HUES64 (cell line): Measurements from ENCODE around the gene MYO10.
"Not testable (repeated sequence)": the region's sequence is repeated elsewhere in the genome, so short reads cannot be mapped to it uniquely, and the experiment has no call there.

Experiments
- H3K27ac ChIP-seq: 2 replicates; pipeline ENCODE4 v1.7.0; 2013; ENCODE audit warnings: low read depth, low read length, inconsistent platforms
- H3K27me3 ChIP-seq: 2 replicates; pipeline ENCODE4 v1.6.1; 2013; ENCODE audit warnings: mild to moderate bottlenecking, low read length; ENCODE audit not compliant: insufficient read depth
- H3K36me3 ChIP-seq: 2 replicates; pipeline ENCODE4 v1.6.1; 2013; ENCODE audit warnings: mild to moderate bottlenecking, low read length; ENCODE audit not compliant: insufficient read depth
- H3K4me1 ChIP-seq: 2 replicates; pipeline ENCODE4 v1.6.1; 2013; ENCODE audit warnings: mild to moderate bottlenecking, low read length, moderate library complexity; ENCODE audit not compliant: insufficient read depth
- H3K4me3 ChIP-seq: 2 replicates; pipeline ENCODE4 v1.5.1; 2013; ENCODE audit warnings: mild to moderate bottlenecking, low read length, moderate library complexity
- H3K9ac ChIP-seq: 2 replicates; pipeline ENCODE4 v1.6.1; 2013; ENCODE audit warnings: mild to moderate bottlenecking, low read depth, low read length
- H3K9me3 ChIP-seq: 2 replicates; pipeline ENCODE4 v1.6.1; 2013; ENCODE audit warnings: low read depth, low read length; ENCODE audit not compliant: insufficient read depth
- WGBS: fragments of 150-250, 120-280 bp; methylation state at CpG from one replicate; pipeline ENCODE4 v1.1.7; 2013; ENCODE audit warnings: missing lambda C conversion rate; 5-methylcytosine and 5-hydroxymethylcytosine counted together

The MYO10 gene

GRCh38 chr5:16664368-16664767 is 271.7 kb downstream of the MYO10 start:
- Histone ChIP-seq H3K4me1 (no peaks in the 10 kb centered on the region), H3K9ac (no peak overlapping the region), H3K9me3 (no peaks in the 10 kb centered on the region), H3K4me3 (no peak overlapping the region), H3K36me3 (peaks cover 56% of the 10 kb centered on the region), H3K27ac (no peak overlapping the region), H3K27me3 (no peaks in the 10 kb centered on the region)
- 95% methylated on average over 5 of the region's 5 CpGs for WGBS

- no peak overlapping the region for H3K27ac ChIP-seq
- no peak overlapping the region for H3K4me3 ChIP-seq
- no peaks in the 10 kb centered on the region for H3K27me3 ChIP-seq
- no peaks in the 10 kb centered on the region for H3K4me1 ChIP-seq
- no peaks in the 10 kb centered on the region for H3K9me3 ChIP-seq
- H3K36me3 ChIP-seq: peaks cover 51% of the 10 kb centered on the region
- 90% methylated on average over 4 of the region's 4 CpGs for WGBS
- no peak overlapping the region for H3K9ac ChIP-seq
Observed at GRCh38 chr5:16663840-16664239, 272.2 kb downstream of the MYO10 start.

- Histone ChIP-seq H3K27me3 (no peaks in the 10 kb centered on the region), H3K9ac (no peak overlapping the region), H3K4me3 (no peak overlapping the region), H3K36me3 (peaks cover 30% of the 10 kb centered on the region), H3K9me3 (no peaks in the 10 kb centered on the region), H3K4me1 (no peaks in the 10 kb centered on the region), H3K27ac (no peak overlapping the region)
- 100% methylated on average over 2 of the region's 2 CpGs for WGBS
Observed at GRCh38 chr5:16661713-16662112, 274.4 kb downstream of the MYO10 start.

- H3K36me3 ChIP-seq: peaks cover 23% of the 10 kb centered on the region
- no peak overlapping the region for H3K9ac ChIP-seq
- H3K9me3 ChIP-seq: no peaks in the 10 kb centered on the region
- H3K4me1 ChIP-seq: no peaks in the 10 kb centered on the region
- H3K27ac ChIP-seq: no peak overlapping the region
- no peaks in the 10 kb centered on the region for H3K27me3 ChIP-seq
- WGBS: 75% methylated on average over 5 of the region's 5 CpGs
- no peak overlapping the region for H3K4me3 ChIP-seq
Observed at GRCh38 chr5:16660982-16661381, 275.1 kb downstream of the MYO10 start.

- WGBS: 78% methylated on average over 1 of the region's 1 CpG
Observed at GRCh38 chr5:16659536-16659935, 276.6 kb downstream of the MYO10 start.

GRCh38 chr5:16656561-16657191 is 279.4 kb downstream of the MYO10 start:
- H3K9me3 ChIP-seq: no peaks in the 10 kb centered on the region
- H3K36me3 ChIP-seq: no peaks in the 10 kb centered on the region
- H3K4me3 ChIP-seq: no peak overlapping the region
- no peak overlapping the region for H3K9ac ChIP-seq
- WGBS: 85% methylated on average over 2 of the region's 2 CpGs
- no peaks in the 10 kb centered on the region for H3K4me1 ChIP-seq
- no peak overlapping the region for H3K27ac ChIP-seq
- H3K27me3 ChIP-seq: no peaks in the 10 kb centered on the region

More at GRCh38 chr5:16659536-16659935, 276.6 kb downstream of the MYO10 start:
- Histone ChIP-seq H3K4me3 (no peak overlapping the region), H3K27ac (no peak overlapping the region), H3K9me3 (no peaks in the 10 kb centered on the region), H3K9ac (no peak overlapping the region), H3K27me3 (no peaks in the 10 kb centered on the region), H3K4me1 (no peaks in the 10 kb centered on the region), H3K36me3 (peaks cover 8% of the 10 kb centered on the region)

- WGBS: 65% methylated on average over 3 of the region's 6 CpGs
Observed at GRCh38 chr5:16654647-16655334, 281.3 kb downstream of the MYO10 start.

GRCh38 chr5:16648739-16649138 is 287.3 kb downstream of the MYO10 start:
- H3K9me3 ChIP-seq, H3K4me1 ChIP-seq, H3K27me3 ChIP-seq, H3K27ac ChIP-seq, H3K36me3 ChIP-seq, H3K9ac ChIP-seq, H3K4me3 ChIP-seq: not testable (repeated sequence)
- WGBS: 85% methylated on average over 8 of the region's 8 CpGs

More at GRCh38 chr5:16654647-16655334, 281.3 kb downstream of the MYO10 start:
- Histone ChIP-seq H3K27me3 (no peaks in the 10 kb centered on the region), H3K36me3 (no peaks in the 10 kb centered on the region), H3K4me1 (no peaks in the 10 kb centered on the region), H3K9me3 (peaks cover 1% of the 10 kb centered on the region), H3K27ac (no peak overlapping the region), H3K9ac (no peak overlapping the region), H3K4me3 (no peak overlapping the region)

- Histone ChIP-seq H3K9ac (no peak overlapping the region), H3K4me3 (no peak overlapping the region), H3K27me3 (no peaks in the 10 kb centered on the region), H3K9me3 (peaks cover 4% of the 10 kb centered on the region; the same call in 1 of the 2 replicates), H3K36me3 (no peaks in the 10 kb centered on the region), H3K27ac (no peak overlapping the region), H3K4me1 (no peaks in the 10 kb centered on the region; the same call in 1 of the 2 replicates)
- 93% methylated on average over 11 of the region's 11 CpGs for WGBS
Observed at GRCh38 chr5:16644301-16644889, 291.7 kb downstream of the MYO10 start.

GRCh38 chr5:16642867-16643266 is 293.2 kb downstream of the MYO10 start:
- Histone ChIP-seq H3K9ac (no peak overlapping the region), H3K4me3 (no peak overlapping the region), H3K9me3 (peaks cover 8% of the 10 kb centered on the region; the same call in 1 of the 2 replicates), H3K27ac (no peak overlapping the region), H3K4me1 (no peaks in the 10 kb centered on the region; the same call in 1 of the 2 replicates), H3K27me3 (no peaks in the 10 kb centered on the region), H3K36me3 (no peaks in the 10 kb centered on the region)
- WGBS: 88% methylated on average over 2 of the region's 2 CpGs

- WGBS: 95% methylated on average over 4 of the region's 4 CpGs
- Histone ChIP-seq H3K9me3 (peaks cover 8% of the 10 kb centered on the region; the same call in 1 of the 2 replicates), H3K36me3 (no peaks in the 10 kb centered on the region), H3K4me3 (no peak overlapping the region), H3K27me3 (no peaks in the 10 kb centered on the region), H3K4me1 (no peaks in the 10 kb centered on the region; the same call in 1 of the 2 replicates), H3K27ac (no peak overlapping the region), H3K9ac (no peak overlapping the region)
Observed at GRCh38 chr5:16639206-16639605, 296.9 kb downstream of the MYO10 start.
